Activated gamma-delta T cell treated with Interleukin-2 at 50 U/mL for 16 hours (primary cell): ENCODE results near the gene ST3GAL4.
"Not testable (repeated sequence)": the region's sequence is repeated elsewhere in the genome, so short reads cannot be mapped to it uniquely, and the experiment has no call there.

Source experiments
- DNase-seq: peaks from one replicate; pipeline ENCODE4 v3.0.0-alpha.2; 2020

ST3GAL4 gene

GRCh38 chr11:126391286-126391954 lies 35.9 kb downstream of the ST3GAL4 start:
- DNase-seq: no peak

- DNase-seq: no peak
Observed at GRCh38 chr11:126391970-126392632, 36.6 kb downstream of the ST3GAL4 start.

GRCh38 chr11:126392633-126393013 lies 37.1 kb downstream of the ST3GAL4 start:
- DNase-seq: no peak

- DNase-seq: no peak
Observed at GRCh38 chr11:126393143-126393542, 37.7 kb downstream of the ST3GAL4 start.

- no peak for DNase-seq
Observed at GRCh38 chr11:126394036-126394435, 38.5 kb downstream of the ST3GAL4 start.

- not testable (repeated sequence) for DNase-seq
Observed at GRCh38 chr11:126394634-126395072, 39.2 kb downstream of the ST3GAL4 start.

- DNase-seq: not testable (repeated sequence)
Observed at GRCh38 chr11:126395784-126396183, 40.3 kb downstream of the ST3GAL4 start.

GRCh38 chr11:126396266-126396665 lies 40.8 kb downstream of the ST3GAL4 start:
- DNase-seq: not testable (repeated sequence)

- no peak for DNase-seq
Observed at GRCh38 chr11:126396965-126397364, 41.5 kb downstream of the ST3GAL4 start.

GRCh38 chr11:126398296-126398695 lies 42.8 kb downstream of the ST3GAL4 start:
- no peak for DNase-seq

- DNase-seq: no peak
Observed at GRCh38 chr11:126398721-126399120, 43.2 kb downstream of the ST3GAL4 start.

- DNase-seq: no peak
Observed at GRCh38 chr11:126400019-126400418, 44.5 kb downstream of the ST3GAL4 start.

GRCh38 chr11:126400479-126400878 lies 45.0 kb downstream of the ST3GAL4 start:
- DNase-seq: no peak

- DNase-seq: no peak
Observed at GRCh38 chr11:126403022-126403581, 47.6 kb downstream of the ST3GAL4 start.

GRCh38 chr11:126403658-126404057 lies 48.2 kb downstream of the ST3GAL4 start:
- no peak for DNase-seq

- DNase-seq: no peak
Observed at GRCh38 chr11:126404367-126404766, 48.9 kb downstream of the ST3GAL4 start.

- DNase-seq: no peak
Observed at GRCh38 chr11:126405374-126405773, 49.9 kb downstream of the ST3GAL4 start.

- DNase-seq: no peak
Observed at GRCh38 chr11:126405906-126406305, 50.4 kb downstream of the ST3GAL4 start.

- no peak for DNase-seq
Observed at GRCh38 chr11:126406368-126406767, 50.9 kb downstream of the ST3GAL4 start.

GRCh38 chr11:126407101-126407521 lies 51.6 kb downstream of the ST3GAL4 start:
- no peak for DNase-seq

GRCh38 chr11:126407682-126408288 lies 52.3 kb downstream of the ST3GAL4 start:
- no peak for DNase-seq

- DNase-seq: no peak
Observed at GRCh38 chr11:126408496-126408895, 53.0 kb downstream of the ST3GAL4 start.

- DNase-seq: no peak
Observed at GRCh38 chr11:126408901-126409619, 53.6 kb downstream of the ST3GAL4 start.
